Measurements from ENCODE around the gene NAV2. TPM values are rescaled to one million over a fixed set of nuclear protein-coding genes. Genes with fewer than 3 reads are reported as not detected.

Gene NAV2
- total RNA-seq, 1 donor from 2014 or later, result 31.4 TPM

DNA sequence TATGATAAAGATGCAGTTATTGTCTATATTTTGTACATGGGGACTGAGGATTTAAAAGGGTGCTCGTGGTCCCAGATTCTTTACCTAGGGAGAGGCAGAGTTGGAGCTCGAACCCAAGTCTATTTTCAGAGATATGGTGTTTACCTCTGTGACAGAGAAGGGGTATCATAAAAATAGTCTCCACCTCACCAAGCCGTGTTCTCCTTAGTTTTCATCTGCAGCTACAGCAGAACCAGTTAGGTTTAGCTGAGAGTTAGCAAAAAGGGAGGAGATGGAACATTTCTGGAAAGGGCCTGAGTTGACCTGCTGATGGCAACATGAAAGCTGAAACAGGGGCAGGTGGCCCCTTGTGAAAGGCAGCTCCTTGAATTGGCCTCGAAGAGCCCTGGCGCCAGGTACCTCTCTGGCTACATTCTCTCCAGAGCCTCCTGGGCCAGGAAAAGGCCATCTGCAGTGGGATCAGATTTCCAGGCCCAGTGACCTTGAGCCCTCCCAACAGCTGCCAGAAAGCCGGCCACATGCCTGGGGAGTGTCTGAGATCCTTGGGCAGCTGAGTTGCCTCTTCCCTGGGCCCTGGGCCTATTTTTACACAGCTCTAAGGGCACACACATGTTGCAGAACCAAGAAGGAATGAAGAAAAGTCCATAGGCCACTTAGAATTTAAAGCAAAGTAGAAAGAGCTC lies 136.6 kb downstream of the NAV2 start:
- Mint-ChIP-seq H3K9me3 (ENCODE audit: unreplicated experiment) (peaks cover 4% of the 10 kb centered on the region), H3K4me1 (ENCODE audit: unreplicated experiment) (peaks cover 26% of the 10 kb centered on the region), H3K4me3 (ENCODE audit: unreplicated experiment) (no peak overlapping the region), H3K36me3 (ENCODE audit: unreplicated experiment) (peaks cover 6% of the 10 kb centered on the region), H3K27ac (ENCODE audit: unreplicated experiment) (no peak overlapping the region), H3K27me3 (ENCODE audit: unreplicated experiment) (no peaks in the 10 kb centered on the region)
- TF ChIP-seq, protein P1, sequence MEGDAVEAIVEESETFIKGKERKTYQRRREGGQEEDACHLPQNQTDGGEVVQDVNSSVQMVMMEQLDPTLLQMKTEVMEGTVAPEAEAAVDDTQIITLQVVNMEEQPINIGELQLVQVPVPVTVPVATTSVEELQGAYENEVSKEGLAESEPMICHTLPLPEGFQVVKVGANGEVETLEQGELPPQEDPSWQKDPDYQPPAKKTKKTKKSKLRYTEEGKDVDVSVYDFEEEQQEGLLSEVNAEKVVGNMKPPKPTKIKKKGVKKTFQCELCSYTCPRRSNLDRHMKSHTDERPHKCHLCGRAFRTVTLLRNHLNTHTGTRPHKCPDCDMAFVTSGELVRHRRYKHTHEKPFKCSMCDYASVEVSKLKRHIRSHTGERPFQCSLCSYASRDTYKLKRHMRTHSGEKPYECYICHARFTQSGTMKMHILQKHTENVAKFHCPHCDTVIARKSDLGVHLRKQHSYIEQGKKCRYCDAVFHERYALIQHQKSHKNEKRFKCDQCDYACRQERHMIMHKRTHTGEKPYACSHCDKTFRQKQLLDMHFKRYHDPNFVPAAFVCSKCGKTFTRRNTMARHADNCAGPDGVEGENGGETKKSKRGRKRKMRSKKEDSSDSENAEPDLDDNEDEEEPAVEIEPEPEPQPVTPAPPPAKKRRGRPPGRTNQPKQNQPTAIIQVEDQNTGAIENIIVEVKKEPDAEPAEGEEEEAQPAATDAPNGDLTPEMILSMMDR (IDR thresholded peaks at IDR 0.05), result no peak
- DNase-seq (ENCODE audit: extremely low spot score, unreplicated experiment), result no peak

GRCh38 chr11:19849947-19850593 lies 137.4 kb downstream of the NAV2 start:
- DNase-seq (ENCODE audit: extremely low spot score, unreplicated experiment), result no peak
- Mint-ChIP-seq H3K4me3 (ENCODE audit: unreplicated experiment) (no peak overlapping the region), H3K27ac (ENCODE audit: unreplicated experiment) (no peak overlapping the region), H3K4me1 (ENCODE audit: unreplicated experiment) (peaks cover 26% of the 10 kb centered on the region), H3K9me3 (ENCODE audit: unreplicated experiment) (peaks cover 4% of the 10 kb centered on the region), H3K36me3 (ENCODE audit: unreplicated experiment) (peaks cover 3% of the 10 kb centered on the region), H3K27me3 (ENCODE audit: unreplicated experiment) (no peaks in the 10 kb centered on the region)
- TF ChIP-seq, protein P1 (IDR thresholded peaks at IDR 0.05), result no peak

- Mint-ChIP-seq H3K27ac (ENCODE audit: unreplicated experiment) (no peak overlapping the region), H3K4me1 (ENCODE audit: unreplicated experiment) (peaks cover 16% of the 10 kb centered on the region)
These were observed 139.7 kb downstream of the NAV2 start for GRCh38 chr11:19852288-19852687.

DNA sequence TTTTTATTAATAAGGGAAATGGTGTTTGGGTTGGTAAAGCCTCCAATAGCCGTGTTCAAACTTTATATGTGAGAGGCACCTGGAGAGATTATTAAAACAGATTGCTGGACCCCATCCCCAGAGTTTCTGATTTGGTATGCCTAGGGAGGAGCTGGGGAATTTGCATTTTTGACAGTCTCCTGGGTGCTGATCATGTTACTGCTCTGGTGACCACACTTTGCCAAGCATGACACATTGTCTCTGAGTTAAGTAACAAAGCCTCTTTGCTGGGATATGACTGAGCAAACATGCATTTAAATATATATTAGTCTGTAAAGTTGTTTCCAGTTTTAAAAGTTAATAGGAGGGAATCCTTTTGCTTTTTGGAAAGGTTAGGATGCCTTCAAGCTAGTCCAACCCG lies 140.4 kb downstream of the NAV2 start:
- TF ChIP-seq, protein P1 (IDR thresholded peaks at IDR 0.05), result no peak
- Mint-ChIP-seq H3K36me3 (ENCODE audit: unreplicated experiment) (peaks cover 2% of the 10 kb centered on the region), H3K9me3 (ENCODE audit: unreplicated experiment) (peaks cover 4% of the 10 kb centered on the region), H3K27ac (ENCODE audit: unreplicated experiment) (no peak overlapping the region), H3K4me3 (ENCODE audit: unreplicated experiment) (no peak overlapping the region), H3K4me1 (ENCODE audit: unreplicated experiment) (peaks cover 9% of the 10 kb centered on the region), H3K27me3 (ENCODE audit: unreplicated experiment) (no peaks in the 10 kb centered on the region)
- no peak for DNase-seq (ENCODE audit: extremely low spot score, unreplicated experiment)

More at GRCh38 chr11:19852288-19852687, 139.7 kb downstream of the NAV2 start:
- no peaks in the 10 kb centered on the region for H3K27me3 Mint-ChIP-seq (ENCODE audit: unreplicated experiment)
- peaks cover 4% of the 10 kb centered on the region for H3K9me3 Mint-ChIP-seq (ENCODE audit: unreplicated experiment)
- no peak overlapping the region for H3K4me3 Mint-ChIP-seq (ENCODE audit: unreplicated experiment)
- no peak for DNase-seq (ENCODE audit: extremely low spot score, unreplicated experiment)
- H3K36me3 Mint-ChIP-seq (ENCODE audit: unreplicated experiment), result peaks cover 2% of the 10 kb centered on the region
- TF ChIP-seq, protein P1 (IDR thresholded peaks at IDR 0.05), result no peak

- TF ChIP-seq, protein P1 (IDR thresholded peaks at IDR 0.05), result no peak
- Mint-ChIP-seq H3K4me3 (ENCODE audit: unreplicated experiment) (no peak overlapping the region), H3K27ac (ENCODE audit: unreplicated experiment) (no peak overlapping the region), H3K4me1 (ENCODE audit: unreplicated experiment) (peaks cover 9% of the 10 kb centered on the region), H3K27me3 (ENCODE audit: unreplicated experiment) (no peaks in the 10 kb centered on the region), H3K9me3 (ENCODE audit: unreplicated experiment) (peaks cover 4% of the 10 kb centered on the region), H3K36me3 (ENCODE audit: unreplicated experiment) (peaks cover 2% of the 10 kb centered on the region)
- no peak for DNase-seq (ENCODE audit: extremely low spot score, unreplicated experiment)
These were observed 141.3 kb downstream of the NAV2 start for GRCh38 chr11:19853920-19854319.

Data from osteocyte (in vitro differentiated cells).